CD4-positive, alpha-beta T cell (primary cell): ENCODE measurements around the gene KAT2B. TPM values are rescaled to one million over a fixed set of nuclear protein-coding genes. Genes with fewer than 3 reads are reported as not detected.

Experiments
- ATAC-seq: fragments of 200-7000 bp; cut with Tn5 transposase; one replicate; pipeline ENCODE4 v1.10.0; 2022; ENCODE audit warnings: mild to moderate bottlenecking; ENCODE audit not compliant: poor library complexity
- CTCF ChIA-PET: fragments of 350-600 bp; sonication (Branson Sonifier 250); formaldehyde crosslinking; loops from one replicate; lab custom pipeline; 2021; ENCODE audit warnings: antibody characterized with exemption, inconsistent platforms; lab: Charles Lee
- POLR2A ChIA-PET: fragments of 350-600 bp; sonication (Branson Sonifier 250); formaldehyde crosslinking; loops from one replicate; lab custom pipeline; 2021; ENCODE audit warnings: antibody characterized with exemption, inconsistent platforms; lab: Charles Lee
- DNase-seq, 14 experiments: peaks; one replicate each; pipeline ENCODE4 v3.0.0-alpha.2; 2013 to 2020; ENCODE audit warnings: mixed read lengths in 2 of 14
- H3K27ac ChIP-seq, 2 donors: one replicate each; pipeline versions ENCODE4 v1.5.1 to v1.7.0; 2013; ENCODE audit warnings: low read length in 2 of 2, low read depth in 1 of 2, mild to moderate bottlenecking in 1 of 2
- H3K27me3 ChIP-seq, 2 experiments: 1 replicate in 1 of 2; 2 replicates in 1 of 2; pipeline versions ENCODE4 v1.6.1 to v1.7.0; 2013; ENCODE audit warnings: low read length in 2 of 2, control low read depth in 1 of 2, mild to moderate bottlenecking in 1 of 2, moderate library complexity in 1 of 2; ENCODE audit not compliant: insufficient read depth in 2 of 2, control insufficient read depth in 1 of 2
- H3K36me3 ChIP-seq: one replicate; pipeline ENCODE4 v1.6.1; 2013; ENCODE audit warnings: low read length, control low read depth; ENCODE audit not compliant: insufficient read depth
- H3K4me1 ChIP-seq: one replicate; pipeline ENCODE4 v1.6.1; 2013; ENCODE audit warnings: low read length, control low read depth; ENCODE audit not compliant: insufficient read depth
- H3K4me3 ChIP-seq: one replicate; pipeline ENCODE4 v1.5.1; 2013; ENCODE audit warnings: mild to moderate bottlenecking, low read length, moderate library complexity
- H3K9me3 ChIP-seq, 2 experiments: 1 replicate in 1 of 2; 2 replicates in 1 of 2; pipeline versions ENCODE4 v1.6.1 to v1.7.0; 2013; ENCODE audit warnings: low read length in 2 of 2, mild to moderate bottlenecking in 2 of 2, control low read depth in 1 of 2, moderate library complexity in 1 of 2; ENCODE audit not compliant: control insufficient read depth in 1 of 2, insufficient read depth in 1 of 2
- H3K27ac Mint-ChIP-seq: one replicate; pipeline ENCODE4 v1.8.0; 2020; ENCODE audit warnings: mixed read lengths
- H3K27me3 Mint-ChIP-seq: one replicate; pipeline ENCODE4 v1.8.0; 2021; ENCODE audit warnings: mixed read lengths
- H3K36me3 Mint-ChIP-seq: one replicate; pipeline ENCODE4 v1.8.0; 2021; ENCODE audit warnings: low read depth, mixed read lengths
- H3K4me1 Mint-ChIP-seq: one replicate; pipeline ENCODE4 v1.8.0; 2021; ENCODE audit warnings: low read depth, mixed read lengths
- H3K4me3 Mint-ChIP-seq: one replicate; pipeline ENCODE4 v1.8.0; 2020; ENCODE audit warnings: mild to moderate bottlenecking, mixed read lengths
- H3K9me3 Mint-ChIP-seq: one replicate; pipeline ENCODE4 v1.8.0; 2020; ENCODE audit warnings: mixed read lengths
- CTCF ChIP-seq: fragments of 200-600 bp; IDR thresholded peaks from one replicate; pipeline ENCODE4 v1.8.0; 2022; ENCODE audit warnings: antibody characterized with exemption, mild to moderate bottlenecking
- intact Hi-C, 2 experiments: fragments of 100-400 bp; cut with DNase I in 1 of 2; cut with micrococcal nuclease in 1 of 2; formaldehyde crosslinking; loops; one replicate each; pipeline versions ENCODE4 v1.15.1 to v1.9.0; 2023 to 2025; cut with DNase I, micrococcal nuclease
- total RNA-seq, 174 experiments: library from RNA in 2 of 174; stranded (reverse) in 2 of 174; gene quantifications; one replicate each; pipeline ENCODE4 v1.2.3 and lab custom pipeline; 2021 to 2026

Gene KAT2B
- total RNA-seq, 2 experiments from 2014 or later, result 50.9 to 54.4 TPM

- no peak overlapping the region for H3K27ac Mint-ChIP-seq
- no peaks in the 10 kb centered on the region for H3K4me1 ChIP-seq
- H3K4me3 ChIP-seq, result no peak overlapping the region
- no peaks in the 10 kb centered on the region for H3K9me3 ChIP-seq
- no peaks in the 10 kb centered on the region for H3K9me3 Mint-ChIP-seq
- ATAC-seq (no peak), DNase-seq (no peak)
- H3K27me3 Mint-ChIP-seq, result no peaks in the 10 kb centered on the region
- H3K36me3 ChIP-seq, result peaks cover 68% of the 10 kb centered on the region
- intact Hi-C loops, result no loop called here
- TF ChIP-seq CTCF, result no peak
- peaks cover 90% of the 10 kb centered on the region for H3K36me3 Mint-ChIP-seq
- no peak overlapping the region for H3K4me3 Mint-ChIP-seq
- H3K4me1 Mint-ChIP-seq, result no peaks in the 10 kb centered on the region
- no peak overlapping the region for H3K27ac ChIP-seq
- no peaks in the 10 kb centered on the region for H3K27me3 ChIP-seq
- ChIA-PET CTCF (no interaction called here), POLR2A (no interaction called here)
Observed at GRCh38 chr3:20146301-20146700, 106.1 kb downstream of the KAT2B start.

GRCh38 chr3:20147361-20147760, 107.1 kb downstream of the KAT2B start:
- H3K27me3 ChIP-seq, result no peaks in the 10 kb centered on the region
- H3K9me3 ChIP-seq, result no peaks in the 10 kb centered on the region
- Mint-ChIP-seq H3K36me3 (peaks cover 90% of the 10 kb centered on the region), H3K27ac (no peak overlapping the region), H3K9me3 (no peaks in the 10 kb centered on the region), H3K27me3 (no peaks in the 10 kb centered on the region), H3K4me3 (no peak overlapping the region), H3K4me1 (no peaks in the 10 kb centered on the region)
- intact Hi-C loops, result no loop called here
- no peak for ATAC-seq
- ChIA-PET POLR2A (interaction anchor here (1.9 kb wide), 1 partner anchor 38 kb away, joined by 6 read pairs; the partner anchor contains the start of gene SGO1), CTCF (no interaction called here)
- no peak for TF ChIP-seq CTCF
- no peaks in the 10 kb centered on the region for H3K4me1 ChIP-seq
- H3K27ac ChIP-seq, result no peak overlapping the region
- peaks cover 64% of the 10 kb centered on the region for H3K36me3 ChIP-seq
- DNase-seq, result no peak
- H3K4me3 ChIP-seq, result no peak overlapping the region

- POLR2A ChIA-PET, result interaction anchor here (1.9 kb wide), 1 partner anchor 37 kb away, joined by 6 read pairs; the partner anchor contains the start of gene SGO1
- no peak for ATAC-seq
- Histone ChIP-seq H3K27me3 (no peaks in the 10 kb centered on the region), H3K4me3 (no peak overlapping the region), H3K27ac (no peak overlapping the region), H3K36me3 (peaks cover 62% of the 10 kb centered on the region), H3K4me1 (no peaks in the 10 kb centered on the region), H3K9me3 (no peaks in the 10 kb centered on the region)
- no peak for TF ChIP-seq CTCF
- H3K4me1 Mint-ChIP-seq, result no peaks in the 10 kb centered on the region
- H3K27me3 Mint-ChIP-seq, result no peaks in the 10 kb centered on the region
- no peak for DNase-seq
- no peak overlapping the region for H3K27ac Mint-ChIP-seq
- CTCF ChIA-PET, result no interaction called here
- H3K4me3 Mint-ChIP-seq, result no peak overlapping the region
- no peaks in the 10 kb centered on the region for H3K9me3 Mint-ChIP-seq
- peaks cover 87% of the 10 kb centered on the region for H3K36me3 Mint-ChIP-seq
- intact Hi-C loops, result no loop called here
Observed at GRCh38 chr3:20148466-20148865, 108.2 kb downstream of the KAT2B start.
